Esophagus muscularis mucosa (tissue), 3 donors: Measurements from ENCODE around the gene RELB.

ENCODE experiments used
- CTCF ChIP-seq, 3 experiments: fragments of 200-600 bp in 2 of 3; fragments of 450-650 bp in 1 of 3; sonication (generic) in 2 of 3; IDR thresholded peaks; one replicate each; pipeline ENCODE4 v1.5.1; 2017 to 2019; ENCODE audit warnings: antibody characterized with exemption in 3 of 3, mild to moderate bottlenecking in 2 of 3, moderate library complexity in 1 of 3
- POLR2AphosphoS5 ChIP-seq, 2 donors: sonication (generic); formaldehyde crosslinking; IDR thresholded peaks; one replicate each; pipeline ENCODE4 v1.6.1; 2017; ENCODE audit warnings: antibody characterized with exemption in 2 of 2

- no peak for TF ChIP-seq CTCF (IDR thresholded peaks at IDR 0.05)
- no peak for TF ChIP-seq POLR2AphosphoS5 (IDR thresholded peaks at IDR 0.05)
Observed at GRCh38 chr19:45057444-45057843, 56.2 kb downstream of the RELB start.
